K562 (cell line): ENCODE results near the gene SNX1. TPM values are rescaled to one million over a fixed set of nuclear protein-coding genes. Genes with fewer than 3 reads are reported as not detected.
A peak's percentile ranks its signal among the peaks of the same experiment; 100 is the strongest.

Experiments
- BCOR ChIP-seq: fragments of 450-650 bp; IDR thresholded peaks from 2 replicates; pipeline ENCODE4 v1.6.1; 2016
- CCNT2 ChIP-seq: IDR thresholded peaks from 2 replicates; pipeline ENCODE4 v1.6.1; 2011; ENCODE audit warnings: borderline replicate concordance, low read depth, mild to moderate bottlenecking, moderate library complexity, mixed read lengths, low read length; ENCODE audit not compliant: insufficient read length; ENCODE audit errors: extremely low read depth
- CEBPB ChIP-seq: fragments of 450-650 bp; IDR thresholded peaks from 2 replicates; pipeline ENCODE4 v1.6.1; 2016; ENCODE audit warnings: missing genetic modification characterization, missing compliant biosample characterization
- ESRRA ChIP-seq: fragments of 450-650 bp; IDR thresholded peaks from 2 replicates; pipeline ENCODE4 v1.6.1; 2014; ENCODE audit warnings: low read depth, mild to moderate bottlenecking, moderate library complexity, borderline replicate concordance
- GATAD2A ChIP-seq: fragments of 450-650 bp; IDR thresholded peaks from 2 replicates; pipeline ENCODE4 v1.6.1; 2017
- MTA1 ChIP-seq: fragments of 450-650 bp; IDR thresholded peaks from 2 replicates; pipeline ENCODE4 v1.6.1; 2017; ENCODE audit warnings: borderline replicate concordance
- POLR2AphosphoS2 ChIP-seq: IDR thresholded peaks from 2 replicates; pipeline ENCODE4 v1.6.1; 2012; ENCODE audit warnings: low read length, improper control_type of control experiment
- PYGO2 ChIP-seq: fragments of 450-650 bp; IDR thresholded peaks from 2 replicates; pipeline ENCODE4 v1.6.1; 2016; ENCODE audit warnings: mild to moderate bottlenecking, missing genetic modification characterization, moderate library complexity, missing compliant biosample characterization
- SREBF2 ChIP-seq: sonication (generic); formaldehyde crosslinking; IDR thresholded peaks from 2 replicates; pipeline ENCODE4 v1.4.0; 2020; ENCODE audit warnings: mild to moderate bottlenecking, missing genetic modification reagents
- THRAP3 ChIP-seq: fragments of 450-650 bp; IDR thresholded peaks from 2 replicates; pipeline ENCODE4 v1.6.1; 2016; ENCODE audit warnings: mild to moderate bottlenecking, inconsistent platforms, borderline replicate concordance
- WHSC1 ChIP-seq: IDR thresholded peaks from one replicate; pipeline ENCODE4 v1.6.1; 2012; ENCODE audit warnings: low read length, control low read depth, inconsistent platforms
- YY1 ChIP-seq, 3 experiments: IDR thresholded peaks; 2 replicates each; pipeline ENCODE4 v1.6.1; 2011; ENCODE audit warnings: low read length in 2 of 3, mild to moderate bottlenecking in 2 of 3, moderate library complexity in 2 of 3, borderline replicate concordance in 1 of 3, control low read depth in 1 of 3, low read depth in 1 of 3; ENCODE audit not compliant: insufficient read depth in 3 of 3, insufficient replicate concordance in 2 of 3, control insufficient read depth in 1 of 3, insufficient read length in 1 of 3; ENCODE audit errors: extremely low read depth in 1 of 3
- ZBTB1 ChIP-seq: sonication (generic); formaldehyde crosslinking; IDR thresholded peaks from 2 replicates; pipeline ENCODE4 v1.8.1; 2023; ENCODE audit warnings: missing genetic modification reagents, low read depth, mild to moderate bottlenecking, borderline replicate concordance
- ZNF12 ChIP-seq: sonication (generic); formaldehyde crosslinking; IDR thresholded peaks from 2 replicates; pipeline ENCODE4 v1.4.0; 2020; ENCODE audit warnings: mild to moderate bottlenecking, missing genetic modification reagents
- ZNF445 ChIP-seq: fragments of 250-450 bp; sonication (Bioruptor Pico); IDR thresholded peaks from 2 replicates; pipeline ENCODE4 v1.4.0; 2020; ENCODE audit warnings: low read depth, mild to moderate bottlenecking, moderate library complexity
- ZNF561 ChIP-seq: fragments of 450-650 bp; formaldehyde crosslinking; conservative IDR thresholded peaks from 2 replicates; pipeline ENCODE4 v1.4.0; 2020; ENCODE audit warnings: mild to moderate bottlenecking, moderate library complexity
- ZNF583 ChIP-seq: fragments of 250-450 bp; sonication (Bioruptor Pico); IDR thresholded peaks from 2 replicates; pipeline ENCODE4 v1.4.0; 2020
- ZSCAN32 ChIP-seq: fragments of 450-650 bp; formaldehyde crosslinking; IDR thresholded peaks from 2 replicates; pipeline ENCODE4 v1.4.0; 2020; ENCODE audit warnings: mild to moderate bottlenecking, moderate library complexity
- polyA plus RNA-seq, 8 experiments: library from polyadenylated mRNA; depleted of rRNA in 4 of 8; stranded (reverse) in 5 of 8; unstranded in 3 of 8; fragments of >200 nt; fragmentation: Nextera tagmentation in 2 of 8; fragmentation: Illumina TruSeq in 1 of 8; extraction: Ambion mirVana in 2 of 8; extraction: Trizol in 1 of 8; gene quantifications; 2 replicates each; pipeline versions ENCODE4 v1.2.1 to v1.2.3, GENCODE V29; 2011 to 2014; ENCODE audit warnings: inconsistent platforms in 1 of 8, missing spikeins in 1 of 8
- total RNA-seq, 7 experiments: library from RNA; depleted of rRNA in 6 of 7; stranded (reverse); fragments of >200 nt in 6 of 7; fragmentation: Illumina TruSeq in 2 of 7; extraction: Trizol in 2 of 7; gene quantifications; 2 replicates each; pipeline versions ENCODE4 v1.2.1 to v1.2.3, GENCODE V29; 2011 to 2021; ENCODE audit warnings: low replicate concordance in 1 of 7
- TF ChIP-seq, protein P1 (sequence below): fragments of 450-650 bp; formaldehyde crosslinking; IDR thresholded peaks from 2 replicates; pipeline ENCODE4 v1.4.0; 2020; ENCODE audit warnings: mild to moderate bottlenecking, mixed read lengths
- TF ChIP-seq, protein P2 (sequence below): fragments of 250-450 bp; sonication (Bioruptor Pico); IDR thresholded peaks from 2 replicates; pipeline ENCODE4 v1.4.0; 2020

Gene SNX1
- total and polyA plus RNA-seq, 9 of the 15 experiments (the other 6 are each of a cell fraction or from before 2014, with no cell fraction given): 11.0 to 105 (median 59.9) TPM

DNA sequence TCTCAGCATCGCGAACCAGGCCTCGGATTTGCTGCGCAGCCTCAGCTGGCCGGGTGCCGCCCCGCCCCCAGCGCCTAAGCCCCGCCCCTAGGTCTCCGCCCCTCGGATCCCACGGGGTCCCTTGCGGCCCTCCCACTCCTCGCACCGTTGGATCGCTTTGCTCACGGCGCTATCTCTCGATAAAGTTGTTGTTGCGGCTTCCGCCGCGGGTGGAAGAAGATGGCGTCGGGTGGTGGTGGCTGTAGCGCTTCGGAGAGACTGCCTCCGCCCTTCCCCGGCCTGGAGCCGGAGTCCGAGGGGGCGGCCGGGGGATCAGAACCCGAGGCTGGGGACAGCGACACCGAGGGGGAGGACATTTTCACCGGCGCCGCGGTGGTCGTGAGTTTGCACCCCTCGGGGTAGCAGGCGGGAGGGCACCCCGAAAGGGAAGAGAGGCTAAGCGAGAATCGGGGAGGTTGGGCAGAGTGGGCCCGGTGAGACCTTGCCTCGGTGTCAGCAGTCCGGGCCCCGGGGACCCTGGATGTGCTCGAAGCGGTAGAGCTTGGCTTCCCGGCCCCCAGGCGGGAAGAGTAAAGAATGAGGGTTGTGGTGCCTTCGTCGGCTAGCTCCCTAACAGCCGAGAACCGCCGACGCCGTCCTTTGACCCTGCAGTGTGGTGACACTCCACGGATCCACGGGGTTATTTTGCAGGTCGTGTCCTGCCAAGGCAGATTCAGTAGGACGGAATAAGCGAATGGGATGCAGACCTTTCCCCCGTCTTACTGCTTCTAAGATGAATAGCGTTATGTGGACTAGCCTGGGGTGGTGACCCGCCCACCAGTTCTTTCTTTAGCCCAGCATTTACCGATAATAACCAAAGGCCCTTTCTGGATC is at the start of gene SNX1 (continued):
- TF ChIP-seq ZNF12 (CRISPR knock-in tag) (no peak), THRAP3 (no peak), BCOR (peak; percentile 67; the same call in 1 of the 2 replicates), CCNT2 (peak; percentile 54), POLR2AphosphoS2 (peak; percentile 77; the same call in 1 of the 2 replicates), CEBPB (tag) (no peak), YY1 (IDR thresholded peaks at IDR 0.05; ENCODE audit: borderline replicate concordance in 1 of 3, control insufficient read depth in 1 of 3, extremely low read depth in 1 of 3, insufficient read depth in 3 of 3, insufficient read length in 1 of 3, insufficient replicate concordance in 2 of 3, low read depth in 1 of 3, low read length in 2 of 3) (peak; percentile 76 to 98 (median 97)), ZNF561 (CRISPR knock-in tag) (no peak), ZNF583 (CRISPR knock-in tag) (0 out of 2 replicates have a peak, but pooled peaks have one; percentile 17), ZSCAN32 (CRISPR knock-in tag) (no peak), WHSC1 (no peak), ESRRA (peak; percentile 65; the same call in 1 of the 2 replicates), GATAD2A (peak; percentile 24; the same call in 1 of the 2 replicates), PYGO2 (no peak), ZNF445 (CRISPR knock-in tag) (no peak), SREBF2 (CRISPR knock-in tag) (no peak), MTA1 (peak; percentile 49; the same call in 1 of the 2 replicates), ZBTB1 (CRISPR knock-in tag) (peak; percentile 77)
- TF ChIP-seq, protein P1, sequence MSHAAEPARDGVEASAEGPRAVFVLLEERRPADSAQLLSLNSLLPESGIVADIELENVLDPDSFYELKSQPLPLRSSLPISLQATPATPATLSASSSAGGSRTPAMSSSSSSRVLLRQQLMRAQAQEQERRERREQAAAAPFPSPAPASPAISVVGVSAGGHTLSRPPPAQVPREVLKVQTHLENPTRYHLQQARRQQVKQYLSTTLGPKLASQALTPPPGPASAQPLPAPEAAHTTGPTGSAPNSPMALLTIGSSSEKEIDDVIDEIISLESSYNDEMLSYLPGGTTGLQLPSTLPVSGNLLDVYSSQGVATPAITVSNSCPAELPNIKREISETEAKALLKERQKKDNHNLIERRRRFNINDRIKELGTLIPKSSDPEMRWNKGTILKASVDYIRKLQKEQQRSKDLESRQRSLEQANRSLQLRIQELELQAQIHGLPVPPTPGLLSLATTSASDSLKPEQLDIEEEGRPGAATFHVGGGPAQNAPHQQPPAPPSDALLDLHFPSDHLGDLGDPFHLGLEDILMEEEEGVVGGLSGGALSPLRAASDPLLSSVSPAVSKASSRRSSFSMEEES: no peak
- TF ChIP-seq, protein P2, sequence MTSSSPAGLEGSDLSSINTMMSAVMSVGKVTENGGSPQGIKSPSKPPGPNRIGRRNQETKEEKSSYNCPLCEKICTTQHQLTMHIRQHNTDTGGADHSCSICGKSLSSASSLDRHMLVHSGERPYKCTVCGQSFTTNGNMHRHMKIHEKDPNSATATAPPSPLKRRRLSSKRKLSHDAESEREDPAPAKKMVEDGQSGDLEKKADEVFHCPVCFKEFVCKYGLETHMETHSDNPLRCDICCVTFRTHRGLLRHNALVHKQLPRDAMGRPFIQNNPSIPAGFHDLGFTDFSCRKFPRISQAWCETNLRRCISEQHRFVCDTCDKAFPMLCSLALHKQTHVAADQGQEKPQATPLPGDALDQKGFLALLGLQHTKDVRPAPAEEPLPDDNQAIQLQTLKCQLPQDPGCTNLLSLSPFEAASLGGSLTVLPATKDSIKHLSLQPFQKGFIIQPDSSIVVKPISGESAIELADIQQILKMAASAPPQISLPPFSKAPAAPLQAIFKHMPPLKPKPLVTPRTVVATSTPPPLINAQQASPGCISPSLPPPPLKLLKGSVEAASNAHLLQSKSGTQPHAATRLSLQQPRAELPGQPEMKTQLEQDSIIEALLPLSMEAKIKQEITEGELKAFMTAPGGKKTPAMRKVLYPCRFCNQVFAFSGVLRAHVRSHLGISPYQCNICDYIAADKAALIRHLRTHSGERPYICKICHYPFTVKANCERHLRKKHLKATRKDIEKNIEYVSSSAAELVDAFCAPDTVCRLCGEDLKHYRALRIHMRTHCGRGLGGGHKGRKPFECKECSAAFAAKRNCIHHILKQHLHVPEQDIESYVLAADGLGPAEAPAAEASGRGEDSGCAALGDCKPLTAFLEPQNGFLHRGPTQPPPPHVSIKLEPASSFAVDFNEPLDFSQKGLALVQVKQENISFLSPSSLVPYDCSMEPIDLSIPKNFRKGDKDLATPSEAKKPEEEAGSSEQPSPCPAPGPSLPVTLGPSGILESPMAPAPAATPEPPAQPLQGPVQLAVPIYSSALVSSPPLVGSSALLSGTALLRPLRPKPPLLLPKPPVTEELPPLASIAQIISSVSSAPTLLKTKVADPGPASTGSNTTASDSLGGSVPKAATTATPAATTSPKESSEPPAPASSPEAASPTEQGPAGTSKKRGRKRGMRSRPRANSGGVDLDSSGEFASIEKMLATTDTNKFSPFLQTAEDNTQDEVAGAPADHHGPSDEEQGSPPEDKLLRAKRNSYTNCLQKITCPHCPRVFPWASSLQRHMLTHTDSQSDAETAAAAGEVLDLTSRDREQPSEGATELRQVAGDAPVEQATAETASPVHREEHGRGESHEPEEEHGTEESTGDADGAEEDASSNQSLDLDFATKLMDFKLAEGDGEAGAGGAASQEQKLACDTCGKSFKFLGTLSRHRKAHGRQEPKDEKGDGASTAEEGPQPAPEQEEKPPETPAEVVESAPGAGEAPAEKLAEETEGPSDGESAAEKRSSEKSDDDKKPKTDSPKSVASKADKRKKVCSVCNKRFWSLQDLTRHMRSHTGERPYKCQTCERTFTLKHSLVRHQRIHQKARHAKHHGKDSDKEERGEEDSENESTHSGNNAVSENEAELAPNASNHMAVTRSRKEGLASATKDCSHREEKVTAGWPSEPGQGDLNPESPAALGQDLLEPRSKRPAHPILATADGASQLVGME (CRISPR knock-in tag): 0 out of 2 replicates have a peak, but pooled peaks have one; percentile 39
